ENCODE data around the gene FXYD6.

- TF ChIP-seq CTCF (IDR thresholded peaks at IDR 0.05; ENCODE audit: low read depth, low read length) (no peak), POLR2A (IDR thresholded peaks at IDR 0.05; ENCODE audit: extremely low read depth, insufficient read length) (no peak), MYC (IDR thresholded peaks at IDR 0.05; ENCODE audit: low read depth, low read length) (no peak), MAX (IDR thresholded peaks at IDR 0.05; ENCODE audit: low read depth, low read length) (no peak)
Observed at GRCh38 chr11:117792241-117792640, 84.2 kb downstream of the FXYD6 start.

Data from NB4 (cell line).